Measurements from ENCODE around the gene MINDY4. TPM values are rescaled to one million over a fixed set of nuclear protein-coding genes. Genes with fewer than 3 reads are reported as not detected.
A peak's percentile ranks its signal among the peaks of the same experiment; 100 is the strongest.

MINDY4 gene
- total and polyA plus RNA-seq, 8 donors = 8.0 to 56.0 (median 17.4) TPM

- H3K4me1 ChIP-seq = no peaks in the 10 kb centered on the region
- ATAC-seq = no peak
- no peaks in the 10 kb centered on the region for H3K36me3 ChIP-seq
- H3K27ac ChIP-seq = no peak overlapping the region
- TF ChIP-seq CTCF (IDR thresholded peaks at IDR 0.05) = no peak
- H3K27me3 ChIP-seq = peaks cover 0 to 6% of the 10 kb centered on the region in 2 donors
- no peak overlapping the region for H3K4me3 ChIP-seq
- no peaks in the 10 kb centered on the region for H3K9me3 ChIP-seq
- DNase-seq = peak in 1 of 4 donors; percentile 54
- intact Hi-C loops (cut with DNase I) = no loop called here
These were observed 162.1 kb downstream of the MINDY4 start for GRCh38 chr7:30933124-30933974.

- ATAC-seq (no peak), DNase-seq (peak in 1 of 4 donors; percentile 44)
- no peak overlapping the region for H3K4me3 ChIP-seq
- peaks cover 3 to 4% of the 10 kb centered on the region in 2 donors for H3K4me1 ChIP-seq
- no peaks in the 10 kb centered on the region for H3K36me3 ChIP-seq
- H3K27ac ChIP-seq = no peak overlapping the region
- H3K9me3 ChIP-seq = no peaks in the 10 kb centered on the region
- H3K27me3 ChIP-seq = peaks cover 0 to 14% of the 10 kb centered on the region in 2 donors
- no peak for TF ChIP-seq CTCF (IDR thresholded peaks at IDR 0.05)
- intact Hi-C loops (cut with DNase I) = no loop called here
These were observed 163.0 kb downstream of the MINDY4 start for GRCh38 chr7:30934225-30934624.

- Histone ChIP-seq H3K4me1 (peaks cover 3 to 4% of the 10 kb centered on the region in 2 donors), H3K36me3 (no peaks in the 10 kb centered on the region), H3K27me3 (peaks cover 0 to 14% of the 10 kb centered on the region in 2 donors), H3K9me3 (no peaks in the 10 kb centered on the region), H3K27ac (no peak overlapping the region), H3K4me3 (no peak overlapping the region)
- DNase-seq = no peak
- no peak for TF ChIP-seq CTCF (IDR thresholded peaks at IDR 0.05)
- intact Hi-C loops (cut with DNase I) = no loop called here
- ATAC-seq = no peak
These were observed 163.7 kb downstream of the MINDY4 start for GRCh38 chr7:30934732-30935568.

- no peak for ATAC-seq
- no peak overlapping the region for H3K27ac ChIP-seq
- no peak for TF ChIP-seq CTCF (IDR thresholded peaks at IDR 0.05)
- H3K4me1 ChIP-seq = peaks cover 3 to 4% of the 10 kb centered on the region in 2 donors
- no peaks in the 10 kb centered on the region for H3K36me3 ChIP-seq
- H3K27me3 ChIP-seq = peaks cover 0 to 14% of the 10 kb centered on the region in 2 donors
- no peaks in the 10 kb centered on the region for H3K9me3 ChIP-seq
- H3K4me3 ChIP-seq = no peak overlapping the region
- intact Hi-C loops (cut with DNase I) = no loop called here
- no peak for DNase-seq
These were observed 164.3 kb downstream of the MINDY4 start for GRCh38 chr7:30935569-30935877.

GRCh38 chr7:30936650-30937245, 165.5 kb downstream of the MINDY4 start:
- Histone ChIP-seq H3K36me3 (no peaks in the 10 kb centered on the region), H3K27ac (no peak overlapping the region), H3K4me1 (peaks cover 3 to 4% of the 10 kb centered on the region in 2 donors), H3K27me3 (peaks cover 0 to 14% of the 10 kb centered on the region in 2 donors), H3K9me3 (no peaks in the 10 kb centered on the region), H3K4me3 (no peak overlapping the region)
- no peak for TF ChIP-seq CTCF (IDR thresholded peaks at IDR 0.05)
- ATAC-seq = no peak
- peak in 1 of 4 donors; percentile 27 for DNase-seq
- intact Hi-C loops (cut with DNase I) = no loop called here
